A549 (cell line): ENCODE measurements around the gene CHD8.

Experiments
- EHF ChIP-seq: fragments of 250-450 bp; sonication (Bioruptor Pico); IDR thresholded peaks from 2 replicates; pipeline ENCODE4 v1.5.0; 2020; ENCODE audit warnings: mild to moderate bottlenecking
- EHMT2 ChIP-seq: fragments of 200-600 bp; sonication (generic); IDR thresholded peaks from 2 replicates; pipeline ENCODE4 v1.6.1; 2016; ENCODE audit warnings: antibody characterized with exemption, low read depth, mild to moderate bottlenecking, moderate library complexity
- EP300 ChIP-seq, 2 experiments: fragments of >200 bp; sonication (Bioruptor Twin); formaldehyde crosslinking; IDR thresholded peaks; 2 replicates in 1 of 2; 3 replicates in 1 of 2; pipeline ENCODE4 v1.6.1; 2016 to 2017
- HOXA7 ChIP-seq: fragments of 250-450 bp; sonication (Bioruptor Pico); IDR thresholded peaks from 2 replicates; pipeline ENCODE4 v1.5.0; 2020; ENCODE audit warnings: mild to moderate bottlenecking, moderate library complexity
- JUN ChIP-seq, 2 experiments: fragments of >200 bp; sonication (Bioruptor Twin); formaldehyde crosslinking; IDR thresholded peaks; 2 replicates in 1 of 2; 3 replicates in 1 of 2; pipeline ENCODE4 v1.6.1; 2016 to 2017
- JUNB ChIP-seq: fragments of >200 bp; sonication (Bioruptor Twin); formaldehyde crosslinking; IDR thresholded peaks from 2 replicates; pipeline ENCODE4 v1.6.1; 2016
- MAFK ChIP-seq: fragments of 450-650 bp; IDR thresholded peaks from 2 replicates; pipeline ENCODE4 v1.6.1; 2014; ENCODE audit not compliant: partially characterized antibody
- POLR2A ChIP-seq: IDR thresholded peaks from 2 replicates; pipeline ENCODE4 v1.6.1; 2012; ENCODE audit warnings: mild to moderate bottlenecking, low read length
- RFX5 ChIP-seq: fragments of 450-650 bp; IDR thresholded peaks from 2 replicates; pipeline ENCODE4 v1.7.1; 2014; ENCODE audit warnings: antibody characterized with exemption, mild to moderate bottlenecking, moderate library complexity
- SREBF2 ChIP-seq: fragments of 450-650 bp; IDR thresholded peaks from 2 replicates; pipeline ENCODE4 v1.6.1; 2014; ENCODE audit warnings: mild to moderate bottlenecking, moderate library complexity
- TF ChIP-seq, protein P1 (sequence below): fragments of >200 bp; sonication (Bioruptor Twin); formaldehyde crosslinking; IDR thresholded peaks from 3 replicates; pipeline ENCODE4 v1.5.1; 2016
- TF ChIP-seq, protein P2 (sequence below): IDR thresholded peaks from 2 replicates; pipeline ENCODE4 v1.6.1; 2012

DNA sequence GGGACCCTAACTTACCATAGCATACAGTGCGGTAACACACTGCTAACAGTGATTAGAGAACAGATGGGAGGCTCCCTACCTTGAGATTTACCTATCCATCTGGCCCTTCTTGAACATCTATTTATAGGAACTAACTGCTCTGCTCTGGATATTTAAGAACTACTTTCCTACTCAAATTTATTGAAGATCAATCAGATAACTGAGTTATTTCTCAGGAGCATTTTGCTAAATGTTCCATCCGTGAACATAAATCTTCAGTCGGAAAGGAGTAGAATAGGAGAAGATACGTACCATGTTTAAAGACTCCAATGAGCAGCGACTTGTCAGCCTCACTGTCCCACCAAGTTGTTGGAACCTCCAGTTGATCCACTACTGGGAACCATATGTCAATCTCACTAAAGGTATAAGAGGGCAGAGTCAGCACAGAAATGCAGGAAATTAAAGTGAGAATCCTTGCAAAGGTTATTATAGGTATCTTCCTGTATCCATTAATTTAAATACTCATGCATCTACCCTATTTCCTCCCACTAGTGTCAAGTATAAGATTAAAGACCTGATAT, 56.5 kb downstream of the CHD8 start:
- TF ChIP-seq HOXA7 (CRISPR knock-in tag), result no peak
- TF ChIP-seq, protein P1, sequence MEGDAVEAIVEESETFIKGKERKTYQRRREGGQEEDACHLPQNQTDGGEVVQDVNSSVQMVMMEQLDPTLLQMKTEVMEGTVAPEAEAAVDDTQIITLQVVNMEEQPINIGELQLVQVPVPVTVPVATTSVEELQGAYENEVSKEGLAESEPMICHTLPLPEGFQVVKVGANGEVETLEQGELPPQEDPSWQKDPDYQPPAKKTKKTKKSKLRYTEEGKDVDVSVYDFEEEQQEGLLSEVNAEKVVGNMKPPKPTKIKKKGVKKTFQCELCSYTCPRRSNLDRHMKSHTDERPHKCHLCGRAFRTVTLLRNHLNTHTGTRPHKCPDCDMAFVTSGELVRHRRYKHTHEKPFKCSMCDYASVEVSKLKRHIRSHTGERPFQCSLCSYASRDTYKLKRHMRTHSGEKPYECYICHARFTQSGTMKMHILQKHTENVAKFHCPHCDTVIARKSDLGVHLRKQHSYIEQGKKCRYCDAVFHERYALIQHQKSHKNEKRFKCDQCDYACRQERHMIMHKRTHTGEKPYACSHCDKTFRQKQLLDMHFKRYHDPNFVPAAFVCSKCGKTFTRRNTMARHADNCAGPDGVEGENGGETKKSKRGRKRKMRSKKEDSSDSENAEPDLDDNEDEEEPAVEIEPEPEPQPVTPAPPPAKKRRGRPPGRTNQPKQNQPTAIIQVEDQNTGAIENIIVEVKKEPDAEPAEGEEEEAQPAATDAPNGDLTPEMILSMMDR, result no peak
- no peak for TF ChIP-seq EP300 (IDR thresholded peaks at IDR 0.05)
- no peak for TF ChIP-seq POLR2A
- no peak for TF ChIP-seq MAFK
- no peak for TF ChIP-seq JUNB
- TF ChIP-seq, protein P2, sequence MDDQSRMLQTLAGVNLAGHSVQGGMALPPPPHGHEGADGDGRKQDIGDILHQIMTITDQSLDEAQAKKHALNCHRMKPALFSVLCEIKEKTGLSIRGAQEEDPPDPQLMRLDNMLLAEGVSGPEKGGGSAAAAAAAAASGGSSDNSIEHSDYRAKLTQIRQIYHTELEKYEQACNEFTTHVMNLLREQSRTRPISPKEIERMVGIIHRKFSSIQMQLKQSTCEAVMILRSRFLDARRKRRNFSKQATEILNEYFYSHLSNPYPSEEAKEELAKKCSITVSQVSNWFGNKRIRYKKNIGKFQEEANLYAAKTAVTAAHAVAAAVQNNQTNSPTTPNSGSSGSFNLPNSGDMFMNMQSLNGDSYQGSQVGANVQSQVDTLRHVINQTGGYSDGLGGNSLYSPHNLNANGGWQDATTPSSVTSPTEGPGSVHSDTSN, result no peak
- no peak for TF ChIP-seq JUN (IDR thresholded peaks at IDR 0.05)
- no peak for TF ChIP-seq RFX5
- TF ChIP-seq SREBF2, result no peak
- TF ChIP-seq EHF, result no peak
- TF ChIP-seq EHMT2, result no peak
